Kidney glomerular epithelial cell (primary cell): Measurements from ENCODE around the gene RRP36.
A peak's percentile ranks its signal among the peaks of the same experiment; 100 is the strongest.

Source experiments
- DNase-seq: peaks from one replicate; lab custom pipeline; 2025; lab: John Stamatoyannopoulos, UW

The RRP36 gene

GRCh38 chr6:43007126-43007525 lies 14.3 kb upstream of the RRP36 start:
- DNase-seq = no peak

GRCh38 chr6:43009124-43009523 lies 12.3 kb upstream of the RRP36 start:
- no peak for DNase-seq

GRCh38 chr6:43011207-43011606 lies 10.2 kb upstream of the RRP36 start:
- DNase-seq = no peak

- no peak for DNase-seq
These were observed 9.1 kb upstream of the RRP36 start for GRCh38 chr6:43012364-43012763.

GRCh38 chr6:43013097-43013842 lies 8.2 kb upstream of the RRP36 start:
- no peak for DNase-seq

GRCh38 chr6:43013843-43014433 lies 7.5 kb upstream of the RRP36 start, which contains the start of the genes KLHDC3 and MEA1:
Gene KLHDC3, plus strand, starts transcription at chr6:43014249. Its CDS starts 2,944 bp downstream, at chr6:43017193.
Gene MEA1, minus strand, starts transcription at chr6:43013946. Its CDS starts 133 bp downstream, at chr6:43013813.
- peak; percentile 100 for DNase-seq

- DNase-seq = peak; percentile 31
These were observed 7.0 kb upstream of the RRP36 start for GRCh38 chr6:43014434-43014909.

GRCh38 chr6:43016176-43016942 lies 5.1 kb upstream of the RRP36 start:
- DNase-seq = no peak

GRCh38 chr6:43016943-43017334 lies 4.5 kb upstream of the RRP36 start:
- no peak for DNase-seq

GRCh38 chr6:43019152-43019551 lies 2.3 kb upstream of the RRP36 start:
- no peak for DNase-seq

- no peak for DNase-seq
These were observed 1.2 kb upstream of the RRP36 start for GRCh38 chr6:43020052-43020705.

- DNase-seq = no peak
These were observed 576 bp upstream of the RRP36 start for GRCh38 chr6:43020847-43021246.

- DNase-seq = no peak
These were observed 3.0 kb downstream of the RRP36 start for GRCh38 chr6:43024436-43024835.

- DNase-seq = no peak
These were observed 4.9 kb downstream of the RRP36 start for GRCh38 chr6:43026365-43026764.

- no peak for DNase-seq
These were observed 7.7 kb downstream of the RRP36 start for GRCh38 chr6:43029120-43029519.

- DNase-seq = no peak
These were observed 10.9 kb downstream of the RRP36 start for GRCh38 chr6:43032326-43032725.

GRCh38 chr6:43033496-43034189 lies 12.2 kb downstream of the RRP36 start:
- no peak for DNase-seq

GRCh38 chr6:43034190-43034525 lies 12.7 kb downstream of the RRP36 start:
- no peak for DNase-seq

- no peak for DNase-seq
These were observed 14.2 kb downstream of the RRP36 start for GRCh38 chr6:43035495-43036194.

- DNase-seq = no peak
These were observed 15.3 kb downstream of the RRP36 start for GRCh38 chr6:43036712-43037111.

GRCh38 chr6:43037197-43037596 lies 15.8 kb downstream of the RRP36 start:
- no peak for DNase-seq
